HUES6 (cell line): ENCODE data around the gene TMEM187.
A peak's percentile ranks its signal among the peaks of the same experiment; 100 is the strongest.

ENCODE experiments used
- H3K27ac ChIP-seq: 2 replicates; pipeline ENCODE4 v1.7.0; 2013; ENCODE audit warnings: low read depth, mild to moderate bottlenecking, low read length, inconsistent platforms
- H3K27me3 ChIP-seq: 2 replicates; pipeline ENCODE4 v1.6.1; 2013; ENCODE audit warnings: low read length; ENCODE audit not compliant: control insufficient read depth, insufficient read depth
- H3K36me3 ChIP-seq: 2 replicates; pipeline ENCODE4 v1.6.1; 2013; ENCODE audit warnings: low read length; ENCODE audit not compliant: control insufficient read depth, insufficient read depth
- H3K4me1 ChIP-seq: 2 replicates; pipeline ENCODE4 v1.6.1; 2013; ENCODE audit warnings: low read length; ENCODE audit not compliant: control insufficient read depth, insufficient read depth
- H3K4me3 ChIP-seq: 2 replicates; pipeline ENCODE4 v1.5.1; 2013; ENCODE audit warnings: low read depth, low read length
- H3K9ac ChIP-seq: one replicate; pipeline ENCODE4 v1.6.1; 2013; ENCODE audit warnings: mild to moderate bottlenecking, low read length
- H3K9me3 ChIP-seq: 2 replicates; pipeline ENCODE4 v1.6.1; 2013; ENCODE audit warnings: low read depth, low read length; ENCODE audit not compliant: control insufficient read depth, insufficient read depth

The TMEM187 gene

GRCh38 chrX:153928846-153929245 is 43.7 kb upstream of the TMEM187 start:
- no peak overlapping the region for H3K9ac ChIP-seq
- peaks cover 42% of the 10 kb centered on the region for H3K36me3 ChIP-seq
- H3K4me3 ChIP-seq, result peak overlapping the region; percentile 38; the same call in 1 of the 2 replicates
- peaks cover 30% of the 10 kb centered on the region for H3K4me1 ChIP-seq
- H3K27me3 ChIP-seq, result no peaks in the 10 kb centered on the region
- no peak overlapping the region for H3K27ac ChIP-seq
- H3K9me3 ChIP-seq, result peaks cover 9% of the 10 kb centered on the region; the same call in 1 of the 2 replicates

GRCh38 chrX:153929576-153929975 is 43.0 kb upstream of the TMEM187 start:
- peaks cover 42% of the 10 kb centered on the region for H3K36me3 ChIP-seq
- H3K9ac ChIP-seq, result no peak overlapping the region
- H3K4me1 ChIP-seq, result peaks cover 28% of the 10 kb centered on the region
- no peaks in the 10 kb centered on the region for H3K27me3 ChIP-seq
- H3K27ac ChIP-seq, result no peak overlapping the region
- H3K4me3 ChIP-seq, result no peak overlapping the region
- H3K9me3 ChIP-seq, result peaks cover 9% of the 10 kb centered on the region; the same call in 1 of the 2 replicates

- no peak overlapping the region for H3K9ac ChIP-seq
- no peak overlapping the region for H3K27ac ChIP-seq
- H3K4me1 ChIP-seq, result peaks cover 21% of the 10 kb centered on the region
- H3K27me3 ChIP-seq, result no peaks in the 10 kb centered on the region
- peaks cover 9% of the 10 kb centered on the region; the same call in 1 of the 2 replicates for H3K9me3 ChIP-seq
- H3K36me3 ChIP-seq, result peaks cover 42% of the 10 kb centered on the region
- no peak overlapping the region for H3K4me3 ChIP-seq
Measured at GRCh38 chrX:153930011-153930910, 42.3 kb upstream of the TMEM187 start.

GRCh38 chrX:153931151-153931550 is 41.4 kb upstream of the TMEM187 start:
- H3K9ac ChIP-seq, result no peak overlapping the region
- H3K36me3 ChIP-seq, result peaks cover 42% of the 10 kb centered on the region
- H3K9me3 ChIP-seq, result peaks cover 9% of the 10 kb centered on the region; the same call in 1 of the 2 replicates
- H3K27me3 ChIP-seq, result no peaks in the 10 kb centered on the region
- no peak overlapping the region for H3K4me3 ChIP-seq
- H3K27ac ChIP-seq, result no peak overlapping the region
- peaks cover 21% of the 10 kb centered on the region for H3K4me1 ChIP-seq

- Histone ChIP-seq H3K4me1 (peaks cover 16% of the 10 kb centered on the region), H3K27me3 (no peaks in the 10 kb centered on the region), H3K4me3 (no peak overlapping the region), H3K27ac (no peak overlapping the region), H3K36me3 (peaks cover 42% of the 10 kb centered on the region), H3K9ac (no peak overlapping the region), H3K9me3 (peaks cover 9% of the 10 kb centered on the region; the same call in 1 of the 2 replicates)
Measured at GRCh38 chrX:153931748-153932147, 40.8 kb upstream of the TMEM187 start.

- Histone ChIP-seq H3K9ac (no peak overlapping the region), H3K9me3 (peaks cover 9% of the 10 kb centered on the region; the same call in 1 of the 2 replicates), H3K36me3 (peaks cover 42% of the 10 kb centered on the region), H3K4me1 (peaks cover 10% of the 10 kb centered on the region; the same call in 1 of the 2 replicates), H3K27me3 (no peaks in the 10 kb centered on the region), H3K4me3 (no peak overlapping the region), H3K27ac (no peak overlapping the region)
Measured at GRCh38 chrX:153932220-153932915, 40.2 kb upstream of the TMEM187 start.

- Histone ChIP-seq H3K27me3 (no peaks in the 10 kb centered on the region), H3K27ac (no peak overlapping the region), H3K4me1 (peaks cover 9% of the 10 kb centered on the region; the same call in 1 of the 2 replicates), H3K9ac (peak overlapping the region; percentile 79), H3K9me3 (peaks cover 9% of the 10 kb centered on the region; the same call in 1 of the 2 replicates), H3K36me3 (peaks cover 44% of the 10 kb centered on the region), H3K4me3 (peak overlapping the region; percentile 79)
Measured at GRCh38 chrX:153933748-153934147, 38.8 kb upstream of the TMEM187 start.

- peaks cover 41% of the 10 kb centered on the region for H3K36me3 ChIP-seq
- H3K9ac ChIP-seq, result peak overlapping the region; percentile 79
- H3K27me3 ChIP-seq, result no peaks in the 10 kb centered on the region
- H3K4me3 ChIP-seq, result peak overlapping the region; percentile 79
- peak overlapping the region; percentile 34; the same call in 1 of the 2 replicates for H3K27ac ChIP-seq
- peaks cover 11% of the 10 kb centered on the region; the same call in 1 of the 2 replicates for H3K4me1 ChIP-seq
- H3K9me3 ChIP-seq, result peaks cover 9% of the 10 kb centered on the region; the same call in 1 of the 2 replicates
Measured at GRCh38 chrX:153934148-153934761, 38.3 kb upstream of the TMEM187 start.

GRCh38 chrX:153934762-153935325 is 37.7 kb upstream of the TMEM187 start, which contains the start of gene NAA10:
NAA10 (minus strand) TSS chrX:153935037; CDS start chrX:153934904, 133 bp downstream.
- Histone ChIP-seq H3K9ac (peak within 1 kb of the TSS; percentile 79), H3K27ac (peak within 1 kb of the TSS; percentile 34; the same call in 1 of the 2 replicates), H3K27me3 (no peaks in the 10 kb centered on the region), H3K36me3 (peaks cover 35% of the 10 kb centered on the region), H3K4me3 (peak within 1 kb of the TSS; percentile 79), H3K4me1 (peaks cover 17% of the 10 kb centered on the region; the same call in 1 of the 2 replicates), H3K9me3 (peaks cover 9% of the 10 kb centered on the region; the same call in 1 of the 2 replicates)

- Histone ChIP-seq H3K27ac (no peak overlapping the region), H3K9me3 (peaks cover 6% of the 10 kb centered on the region; the same call in 1 of the 2 replicates), H3K4me3 (peak overlapping the region; percentile 52), H3K9ac (peak overlapping the region; percentile 5), H3K36me3 (peaks cover 29% of the 10 kb centered on the region), H3K4me1 (peaks cover 22% of the 10 kb centered on the region; the same call in 1 of the 2 replicates), H3K27me3 (no peaks in the 10 kb centered on the region)
Measured at GRCh38 chrX:153935326-153935851, 37.2 kb upstream of the TMEM187 start.
